Measurements from ENCODE around the gene E2F2. TPM values are rescaled to one million over a fixed set of nuclear protein-coding genes. Genes with fewer than 3 reads are reported as not detected.

Gene E2F2
- total RNA-seq, 2 donors from 2014 or later, result 8.2 to 32.9 TPM

DNA sequence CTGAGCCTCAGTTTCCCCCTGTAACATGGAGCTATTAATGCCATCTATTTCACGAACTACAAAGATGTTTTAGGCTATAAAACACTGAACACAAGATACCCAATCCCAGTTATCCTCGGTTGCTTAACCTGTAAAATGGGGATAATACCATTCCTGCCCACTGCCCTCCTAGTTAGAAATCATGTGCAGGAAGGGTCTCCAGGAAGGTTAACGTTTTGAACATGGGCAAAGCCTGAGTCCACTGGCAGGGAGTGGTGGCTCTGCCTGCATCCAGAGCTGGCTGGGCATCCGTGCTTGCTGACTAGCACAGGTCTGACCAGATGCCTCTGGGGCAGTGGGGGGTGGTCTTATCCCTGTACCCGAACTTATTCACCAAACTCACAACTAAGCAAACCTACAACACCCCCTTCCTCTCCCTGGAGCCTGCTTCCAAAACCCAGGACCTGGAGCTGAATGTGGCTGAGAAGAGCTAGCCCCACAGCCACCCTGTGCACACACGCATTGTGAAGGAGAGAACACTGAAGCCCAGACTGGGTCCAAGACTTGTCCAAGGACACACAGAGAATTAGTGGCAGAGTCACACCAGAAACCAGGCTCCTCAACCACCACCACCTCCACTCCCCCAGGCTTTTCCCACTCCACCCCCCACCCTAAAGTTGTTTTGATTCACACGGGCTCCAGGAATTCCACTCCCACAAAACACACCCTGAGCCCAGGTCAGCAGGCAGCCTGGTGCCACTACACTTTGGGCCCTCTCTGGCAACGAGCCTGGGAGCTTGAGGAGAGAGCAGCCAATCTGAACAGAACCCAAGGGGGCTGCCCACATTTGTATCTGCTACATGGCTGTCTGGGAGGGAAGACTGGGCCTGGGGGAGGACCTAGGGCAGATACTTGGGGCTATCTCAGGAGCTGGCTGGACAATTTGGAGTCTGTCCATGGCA lies 1.6 kb downstream of the E2F2 start:
- no peaks in the 10 kb centered on the region for H3K36me3 ChIP-seq
- TF ChIP-seq, protein P1, sequence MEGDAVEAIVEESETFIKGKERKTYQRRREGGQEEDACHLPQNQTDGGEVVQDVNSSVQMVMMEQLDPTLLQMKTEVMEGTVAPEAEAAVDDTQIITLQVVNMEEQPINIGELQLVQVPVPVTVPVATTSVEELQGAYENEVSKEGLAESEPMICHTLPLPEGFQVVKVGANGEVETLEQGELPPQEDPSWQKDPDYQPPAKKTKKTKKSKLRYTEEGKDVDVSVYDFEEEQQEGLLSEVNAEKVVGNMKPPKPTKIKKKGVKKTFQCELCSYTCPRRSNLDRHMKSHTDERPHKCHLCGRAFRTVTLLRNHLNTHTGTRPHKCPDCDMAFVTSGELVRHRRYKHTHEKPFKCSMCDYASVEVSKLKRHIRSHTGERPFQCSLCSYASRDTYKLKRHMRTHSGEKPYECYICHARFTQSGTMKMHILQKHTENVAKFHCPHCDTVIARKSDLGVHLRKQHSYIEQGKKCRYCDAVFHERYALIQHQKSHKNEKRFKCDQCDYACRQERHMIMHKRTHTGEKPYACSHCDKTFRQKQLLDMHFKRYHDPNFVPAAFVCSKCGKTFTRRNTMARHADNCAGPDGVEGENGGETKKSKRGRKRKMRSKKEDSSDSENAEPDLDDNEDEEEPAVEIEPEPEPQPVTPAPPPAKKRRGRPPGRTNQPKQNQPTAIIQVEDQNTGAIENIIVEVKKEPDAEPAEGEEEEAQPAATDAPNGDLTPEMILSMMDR (IDR thresholded peaks at IDR 0.05), result no peak
- H3K4me3 ChIP-seq, result peak overlapping the region; percentile 63
- peak; percentile 76 for DNase-seq
- peak overlapping the region; percentile 82 for H3K27ac ChIP-seq
- H3K9me3 ChIP-seq, result no peaks in the 10 kb centered on the region
- no peaks in the 10 kb centered on the region for H3K27me3 ChIP-seq
- H3K9ac ChIP-seq (ENCODE audit: low read depth in 2 of 2, low read length in 2 of 2), result peak overlapping the region; percentile 76 to 86
- intact Hi-C loops (cut with DNase I), result no loop called here
- H3K4me1 ChIP-seq, result peaks cover 32% of the 10 kb centered on the region

DNA sequence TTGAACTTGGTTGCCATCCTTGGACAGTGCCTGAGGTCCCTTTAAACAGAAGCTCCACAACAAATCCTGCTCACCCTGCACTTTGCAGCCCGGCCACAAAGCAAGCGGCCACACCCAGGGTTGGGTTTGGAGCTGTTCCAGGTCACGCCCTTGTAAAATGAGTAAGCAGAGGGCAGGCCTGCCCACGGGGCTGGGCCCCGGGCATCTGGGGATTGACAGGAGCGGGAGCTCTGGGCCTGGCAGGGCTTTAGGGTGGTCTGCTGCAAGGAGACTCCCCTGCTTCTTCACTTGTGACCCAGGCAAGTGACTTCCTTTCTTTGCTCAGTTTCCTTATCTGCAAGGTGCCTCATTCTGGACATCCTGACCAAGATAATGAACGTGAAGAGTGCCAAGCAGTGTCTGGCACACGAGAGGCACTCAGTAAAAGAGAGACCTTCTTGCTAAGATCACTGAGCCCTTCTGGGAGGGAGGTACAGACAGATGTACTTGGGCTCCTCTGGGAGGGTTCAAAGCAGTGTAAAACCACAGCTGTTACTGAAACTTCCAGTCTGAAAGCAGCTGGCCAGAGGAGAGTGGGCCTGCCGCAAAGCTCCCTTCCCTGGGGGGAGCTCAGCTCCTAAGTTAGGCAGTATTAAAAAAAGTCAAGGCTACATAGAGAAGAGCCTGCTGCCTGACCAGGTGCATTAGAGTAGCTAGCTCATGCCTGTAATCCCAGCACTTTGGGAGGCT lies 2.6 kb downstream of the E2F2 start:
- Histone ChIP-seq H3K9me3 (no peaks in the 10 kb centered on the region), H3K27ac (peak overlapping the region; percentile 82), H3K4me3 (peak overlapping the region; percentile 9), H3K27me3 (no peaks in the 10 kb centered on the region), H3K36me3 (no peaks in the 10 kb centered on the region), H3K9ac (ENCODE audit: low read depth in 2 of 2, low read length in 2 of 2) (peak overlapping the region; percentile 76 to 86), H3K4me1 (peaks cover 36% of the 10 kb centered on the region)
- DNase-seq, result peak; percentile 99
- intact Hi-C loops (cut with DNase I), result no loop called here
- TF ChIP-seq, protein P1 (IDR thresholded peaks at IDR 0.05), result no peak

DNA sequence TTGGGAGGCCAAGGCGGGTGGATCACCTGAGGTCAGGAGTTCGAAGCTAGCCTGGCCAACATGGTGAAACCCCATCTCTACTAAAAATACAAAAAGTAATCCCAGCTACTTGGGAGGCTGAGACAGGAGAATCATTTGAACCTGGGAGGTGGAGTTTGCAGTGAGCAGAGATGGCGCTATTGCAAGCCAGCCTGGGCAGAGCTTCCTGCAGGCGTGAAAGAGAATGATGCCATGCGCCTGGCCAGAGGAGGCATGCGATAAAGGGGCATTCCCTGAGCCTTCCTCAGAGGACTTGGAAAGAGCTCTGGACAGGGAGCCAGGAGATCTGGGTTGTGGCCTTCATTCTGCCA lies 3.2 kb downstream of the E2F2 start:
- Histone ChIP-seq H3K4me3 (no peak overlapping the region), H3K9ac (ENCODE audit: low read depth in 2 of 2, low read length in 2 of 2) (peak overlapping the region in 1 of 2 donors; percentile 76), H3K27ac (peak overlapping the region; percentile 82), H3K9me3 (no peaks in the 10 kb centered on the region), H3K27me3 (no peaks in the 10 kb centered on the region), H3K36me3 (no peaks in the 10 kb centered on the region), H3K4me1 (peaks cover 36% of the 10 kb centered on the region)
- TF ChIP-seq, protein P1 (IDR thresholded peaks at IDR 0.05), result peak; percentile 20
- intact Hi-C loops (cut with DNase I), result no loop called here
- no peak for DNase-seq

DNA sequence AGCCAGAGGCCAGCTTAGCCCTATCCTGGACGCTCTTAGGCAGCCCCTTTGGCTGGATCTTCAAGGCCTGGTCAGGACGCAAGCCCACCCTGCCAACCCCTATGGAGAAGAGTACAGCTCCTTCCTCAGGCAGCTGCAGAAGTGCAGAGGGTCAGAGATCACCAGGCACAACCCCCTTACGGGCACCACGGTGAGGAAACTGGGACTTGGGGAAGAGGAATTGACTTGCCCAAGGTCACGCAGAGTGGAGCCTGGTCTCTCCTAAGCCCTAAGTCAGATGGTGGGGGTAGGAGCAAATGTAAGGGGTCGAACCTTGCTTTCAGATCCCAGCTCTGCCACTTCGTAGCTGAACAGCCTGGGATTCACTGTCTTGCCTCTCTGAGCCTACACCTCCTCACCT lies 3.7 kb downstream of the E2F2 start:
- TF ChIP-seq, protein P1 (IDR thresholded peaks at IDR 0.05), result no peak
- intact Hi-C loops (cut with DNase I), result no loop called here
- H3K9me3 ChIP-seq, result no peaks in the 10 kb centered on the region
- DNase-seq, result no peak
- no peaks in the 10 kb centered on the region for H3K27me3 ChIP-seq
- no peak overlapping the region for H3K4me3 ChIP-seq
- peak overlapping the region in 1 of 2 donors; percentile 76 for H3K9ac ChIP-seq (ENCODE audit: low read depth in 2 of 2, low read length in 2 of 2)
- peak overlapping the region; percentile 82 for H3K27ac ChIP-seq
- no peaks in the 10 kb centered on the region for H3K36me3 ChIP-seq
- peaks cover 36% of the 10 kb centered on the region for H3K4me1 ChIP-seq

DNA sequence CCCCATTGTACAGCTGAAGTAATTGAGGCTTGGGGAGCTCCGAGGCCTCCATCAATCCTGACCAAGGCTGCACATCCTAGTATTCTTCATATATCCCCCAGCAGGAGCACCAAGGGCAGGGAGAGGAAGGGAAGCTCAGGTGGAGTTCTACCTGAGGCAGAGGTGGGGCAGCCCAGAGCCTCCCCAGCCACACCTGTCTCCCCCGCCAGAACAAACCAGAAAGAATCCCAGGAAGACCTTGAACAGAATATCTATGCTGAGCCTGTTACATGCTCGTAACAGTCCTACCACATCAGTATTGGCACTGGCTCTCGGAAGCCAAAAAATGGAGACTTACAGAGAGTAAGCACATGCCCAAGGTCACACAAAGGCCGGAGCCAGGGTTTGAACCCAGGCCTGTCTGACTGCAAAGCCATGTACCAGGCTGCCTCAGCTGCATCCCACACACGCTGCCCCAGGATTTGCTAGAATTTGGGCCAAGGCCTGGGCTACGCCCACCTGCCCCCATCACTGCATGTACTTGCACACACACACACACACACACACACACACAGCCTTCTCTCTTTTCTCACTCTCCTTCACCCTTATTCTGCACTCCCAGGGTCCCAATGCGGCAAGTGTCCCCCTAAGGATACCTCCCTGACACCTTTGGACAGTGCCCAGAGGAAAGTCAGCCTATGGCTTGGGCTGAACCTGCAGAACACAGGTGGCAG lies 4.5 kb downstream of the E2F2 start:
- H3K27ac ChIP-seq, result peak overlapping the region; percentile 82
- no peak overlapping the region for H3K4me3 ChIP-seq
- no peaks in the 10 kb centered on the region for H3K36me3 ChIP-seq
- H3K9ac ChIP-seq (ENCODE audit: low read depth in 2 of 2, low read length in 2 of 2), result peak overlapping the region; percentile 31 to 76
- H3K4me1 ChIP-seq, result peaks cover 30% of the 10 kb centered on the region
- H3K27me3 ChIP-seq, result no peaks in the 10 kb centered on the region
- H3K9me3 ChIP-seq, result no peaks in the 10 kb centered on the region
- intact Hi-C loops (cut with DNase I), result no loop called here
- TF ChIP-seq, protein P1 (IDR thresholded peaks at IDR 0.05), result no peak
- peak; percentile 64 for DNase-seq

Data from colonic mucosa (tissue), 4 donors.